Sciatic nerve (tissue), 2 donors: ENCODE measurements around the gene TMEM108. TPM values are rescaled to one million over a fixed set of nuclear protein-coding genes. Genes with fewer than 3 reads are reported as not detected.

ENCODE experiments used
- ATAC-seq: fragments of 200-7000 bp; cut with Tn5 transposase; one replicate; pipeline ENCODE4 v1.9.1; 2020; ENCODE audit warnings: mild to moderate bottlenecking, moderate library complexity
- DNase-seq: peaks from one replicate; pipeline ENCODE4 v3.0.0-alpha.2; 2020; ENCODE audit warnings: low spot score
- intact Hi-C: fragments of 100-400 bp; cut with DNase I; formaldehyde crosslinking; loops from one replicate; pipeline ENCODE4 v1.14.2; 2022
- total RNA-seq: library from RNA; stranded (reverse); fragmentation: NEBNext Ultra II Directional; extraction: Animal tissue kit (Norgen Biotek cat#: 25700); gene quantifications from one replicate; pipeline ENCODE4 v1.2.1, GENCODE V29; 2021
- donor health status: DM: no; HTN: no; CAD: no.
- donor health status: DM: no; HTN: no; CAD: no.

The TMEM108 gene
- total RNA-seq, 1 donor from 2014 or later = 0.67 TPM

GRCh38 chr3:133112666-133113065 is 74.5 kb downstream of the TMEM108 start:
- DNase-seq = no peak
- no peak for ATAC-seq
- intact Hi-C loops = no loop called here

- ATAC-seq = no peak
- intact Hi-C loops = no loop called here
- no peak for DNase-seq
These were observed 75.3 kb downstream of the TMEM108 start for GRCh38 chr3:133113526-133113925.

- no peak for DNase-seq
- intact Hi-C loops = no loop called here
- no peak for ATAC-seq
These were observed 75.9 kb downstream of the TMEM108 start for GRCh38 chr3:133113927-133114597.

- DNase-seq (no peak), ATAC-seq (no peak)
- intact Hi-C loops = no loop called here
These were observed 77.0 kb downstream of the TMEM108 start for GRCh38 chr3:133115176-133115575.

DNA sequence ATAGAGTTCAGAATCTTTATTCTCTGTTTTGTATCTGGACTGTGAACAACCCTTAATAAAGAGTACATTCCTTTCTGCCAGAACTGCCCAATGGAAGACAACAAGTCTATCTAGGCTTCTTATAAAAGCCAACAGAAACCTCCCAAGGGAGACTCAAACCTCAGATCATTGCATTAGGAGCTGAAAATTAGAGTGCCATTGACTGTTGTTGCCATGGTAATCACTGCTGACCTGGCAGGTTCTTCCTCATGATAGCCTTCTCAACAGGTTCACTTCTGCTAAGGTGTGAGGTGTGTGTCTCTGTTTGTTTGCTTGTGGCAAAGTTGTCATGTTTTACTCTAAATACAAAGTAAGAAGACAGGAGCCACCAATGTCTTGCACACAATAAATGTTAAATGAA is 79.2 kb downstream of the TMEM108 start:
- no peak for ATAC-seq

DNA sequence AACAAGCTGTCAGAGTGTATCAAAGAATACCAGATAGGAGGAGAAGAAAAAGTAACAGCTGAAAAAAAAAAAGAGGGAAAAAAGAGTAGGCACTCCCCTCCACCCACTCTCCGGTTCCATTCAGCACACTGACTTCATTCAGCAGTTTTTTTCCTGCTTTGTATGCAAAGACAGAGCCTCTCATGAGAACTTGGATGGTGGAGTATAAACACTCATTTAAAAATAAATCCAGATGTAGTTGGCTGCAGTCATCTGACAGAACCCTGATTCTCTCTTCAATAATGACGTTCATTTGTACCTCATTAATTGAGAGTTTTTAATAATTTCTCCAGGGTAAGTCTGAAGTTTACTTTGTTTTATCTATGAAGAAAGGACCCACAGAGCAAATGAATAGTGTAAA is 81.0 kb downstream of the TMEM108 start:
- DNase-seq (no peak), ATAC-seq (no peak)
- intact Hi-C loops = no loop called here

More for the DNA sequence above, 79.2 kb downstream of the TMEM108 start:
- intact Hi-C loops = no loop called here
- DNase-seq = no peak

DNA sequence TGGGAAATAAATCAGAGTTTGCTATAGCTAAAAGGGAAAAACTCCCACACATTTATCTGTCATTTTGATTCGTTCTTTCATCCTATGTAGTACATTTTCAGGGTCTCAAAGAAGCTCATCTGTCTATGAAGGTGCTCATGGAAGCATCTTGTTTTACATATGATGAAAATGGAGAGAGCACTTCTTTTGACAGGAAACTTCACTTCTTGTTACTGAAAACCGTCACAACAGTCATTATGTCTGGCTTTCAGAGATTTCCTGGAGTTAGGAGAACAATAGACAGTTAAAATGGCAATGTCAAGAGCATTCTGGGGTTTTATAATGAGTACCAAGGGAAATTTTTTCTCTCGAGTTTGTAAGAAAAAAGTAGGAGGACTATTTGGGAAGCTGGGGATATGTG is 83.3 kb downstream of the TMEM108 start:
- ATAC-seq (no peak), DNase-seq (no peak)
- intact Hi-C loops = no loop called here

DNA sequence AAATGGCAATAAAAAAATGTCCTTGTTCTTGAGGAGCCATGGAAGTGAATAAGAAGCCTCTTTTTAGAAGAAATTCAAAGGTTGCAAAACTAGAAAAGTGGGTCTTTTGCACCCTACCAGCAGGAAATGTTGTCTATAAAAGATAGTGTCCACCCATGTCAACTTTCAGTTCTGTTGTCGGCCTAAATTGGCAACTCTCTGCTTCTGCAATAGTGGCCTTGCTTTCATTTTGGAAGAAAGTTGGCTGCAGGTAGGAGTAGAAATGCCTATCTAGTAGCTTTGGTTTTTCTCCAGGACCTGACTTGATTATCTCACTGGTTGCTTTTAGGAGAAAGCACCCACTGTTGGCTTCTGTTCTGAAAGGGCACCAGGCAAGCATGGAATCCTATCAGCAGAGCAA is 85.4 kb downstream of the TMEM108 start:
- intact Hi-C loops = no loop called here
- DNase-seq (no peak), ATAC-seq (no peak)

DNA sequence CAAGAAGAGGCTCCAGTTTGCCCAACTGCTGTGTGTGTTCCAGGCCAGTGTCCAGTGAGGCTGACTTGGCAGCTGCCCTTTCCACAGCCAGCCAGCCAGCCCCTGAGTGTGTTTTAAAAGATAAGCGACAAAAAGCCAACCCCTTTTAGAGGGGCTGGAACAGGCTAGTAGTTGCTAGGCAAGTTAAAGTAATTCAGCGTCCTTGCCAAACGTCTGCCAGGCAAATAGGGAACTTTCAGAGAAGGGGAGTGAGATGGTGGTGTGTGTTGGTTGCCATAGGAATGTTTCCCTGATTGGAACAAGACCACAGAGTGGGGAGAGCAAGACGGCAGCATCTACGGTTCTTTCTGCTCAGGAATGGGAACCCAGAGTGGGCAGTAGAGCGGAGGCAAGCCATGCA is 86.3 kb downstream of the TMEM108 start:
- ATAC-seq (no peak), DNase-seq (no peak)
- intact Hi-C loops = no loop called here

DNA sequence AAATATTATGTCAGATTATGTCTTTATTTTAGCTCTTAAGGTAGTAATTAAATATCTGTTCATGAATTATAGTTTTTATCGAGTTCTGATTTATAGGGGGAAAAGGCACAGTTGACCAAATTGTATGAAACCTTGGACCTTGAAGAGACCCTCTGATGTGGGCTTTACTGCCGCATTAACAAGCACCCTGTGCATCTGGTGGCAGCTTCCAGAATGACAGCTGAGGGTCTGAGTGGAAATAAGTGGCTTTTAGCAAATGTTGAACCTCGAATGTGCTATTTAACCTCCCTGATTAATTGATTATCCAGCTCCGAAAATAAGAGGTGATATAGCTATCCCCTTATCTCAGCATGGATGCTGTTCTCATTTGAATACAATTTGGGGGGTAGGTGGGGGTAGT is 87.0 kb downstream of the TMEM108 start:
- intact Hi-C loops = no loop called here
- DNase-seq = no peak
- no peak for ATAC-seq

DNA sequence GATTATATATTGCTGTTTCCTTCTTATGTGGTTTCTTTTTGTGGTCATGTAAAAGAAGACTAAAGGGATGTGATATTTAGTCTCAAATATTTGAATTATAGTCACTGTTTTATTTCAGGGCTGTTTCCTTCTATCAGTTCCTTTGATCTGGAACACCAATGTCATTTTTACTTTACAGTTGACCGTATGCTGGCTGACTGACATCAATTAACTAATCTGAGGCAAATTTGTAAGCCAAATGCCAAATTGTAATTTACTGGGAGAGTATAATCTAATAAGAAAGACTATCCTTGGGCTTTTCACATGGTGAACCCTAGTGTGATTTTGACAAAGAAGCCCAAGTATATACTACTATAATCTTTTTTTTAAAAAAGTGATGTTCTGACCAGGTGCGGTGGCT is 87.6 kb downstream of the TMEM108 start:
- ATAC-seq = no peak
- DNase-seq = no peak
- intact Hi-C loops = no loop called here

DNA sequence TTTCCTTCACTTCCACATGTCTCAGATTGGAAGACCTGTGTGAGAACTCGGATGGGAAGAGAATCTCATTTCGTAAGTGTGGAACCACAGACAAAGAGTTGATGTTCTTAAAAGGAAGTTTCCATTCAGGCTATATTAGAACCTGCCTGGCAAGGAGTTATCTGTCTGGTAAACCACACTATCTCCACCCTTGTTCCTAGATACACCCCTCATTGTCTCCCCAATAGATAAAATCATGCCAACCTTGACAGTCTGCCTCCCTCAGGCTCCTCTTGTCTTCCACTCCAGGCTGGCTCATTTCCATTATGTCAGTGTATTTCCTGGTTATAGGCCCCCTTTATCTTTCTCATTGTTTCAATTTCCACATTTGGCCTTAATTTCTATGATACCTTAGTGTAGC is 89.2 kb downstream of the TMEM108 start:
- intact Hi-C loops = no loop called here
- DNase-seq (no peak), ATAC-seq (no peak)

DNA sequence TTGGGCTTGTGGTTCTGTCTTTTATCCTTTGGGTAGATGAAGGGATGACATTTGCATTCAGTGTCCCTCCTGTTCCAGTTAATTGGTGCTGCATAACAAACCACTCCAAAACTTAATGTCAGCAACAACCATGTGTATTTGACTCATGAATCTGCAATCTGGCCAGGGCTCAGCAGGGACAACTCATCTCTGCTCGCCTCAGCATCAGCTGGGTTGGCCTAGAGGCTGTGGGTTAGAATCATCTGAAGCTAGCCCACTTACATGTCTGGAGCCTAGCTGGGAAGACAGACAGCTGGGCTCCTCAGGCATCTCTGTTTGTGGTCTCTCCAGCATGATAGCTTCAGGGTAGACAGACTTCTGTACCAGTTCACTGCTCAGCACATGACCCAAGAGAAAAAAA is 92.0 kb downstream of the TMEM108 start:
- ATAC-seq (no peak), DNase-seq (no peak)
- intact Hi-C loops = no loop called here

- no peak for ATAC-seq
- intact Hi-C loops = no loop called here
- no peak for DNase-seq
These were observed 97.1 kb downstream of the TMEM108 start for GRCh38 chr3:133135306-133135705.

DNA sequence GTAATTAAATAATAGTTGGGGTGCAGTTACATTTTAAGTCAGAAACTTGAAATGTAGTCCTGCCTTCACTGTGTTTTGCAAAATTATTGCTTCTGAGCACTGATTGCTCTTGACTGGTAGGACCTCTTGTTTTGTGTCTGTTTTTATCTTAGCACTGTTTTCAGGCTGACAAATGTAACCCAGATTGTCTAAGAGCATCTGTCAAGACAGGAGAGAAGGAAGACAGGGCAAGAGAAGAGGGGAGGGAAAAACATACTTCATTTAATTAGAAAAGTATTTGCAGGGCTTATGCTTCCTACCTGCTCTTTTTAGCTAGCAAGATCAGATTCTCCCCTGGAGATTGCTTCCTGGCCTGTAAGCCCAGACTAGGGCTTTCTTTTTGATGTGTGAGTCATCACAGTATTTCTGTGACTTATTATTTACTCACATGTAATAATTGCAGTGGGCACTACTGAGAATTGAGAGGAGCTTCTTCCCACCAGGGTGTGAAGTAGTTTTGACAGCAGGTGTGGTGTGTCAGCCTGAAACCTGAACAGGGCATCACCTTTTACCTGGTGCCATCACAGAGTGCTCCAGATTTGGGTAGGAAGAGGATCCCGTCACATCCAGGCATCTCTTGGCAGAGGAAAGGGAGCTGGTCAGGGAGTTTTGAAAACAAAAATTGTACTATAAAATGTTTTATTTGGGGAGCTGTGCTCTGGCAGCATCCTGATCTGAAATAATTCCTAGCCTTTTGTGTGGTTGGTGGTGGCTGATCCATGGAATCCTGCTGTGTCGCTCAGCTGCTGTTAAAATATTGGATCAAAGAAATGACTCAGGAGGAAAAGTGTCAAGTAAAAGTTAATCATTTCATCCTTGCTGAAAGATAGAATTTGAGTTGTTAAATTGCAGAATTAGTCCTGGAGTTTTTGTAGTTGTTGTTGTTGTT is 98.2 kb downstream of the TMEM108 start:
- DNase-seq (no peak), ATAC-seq (no peak)
- intact Hi-C loops = no loop called here

DNA sequence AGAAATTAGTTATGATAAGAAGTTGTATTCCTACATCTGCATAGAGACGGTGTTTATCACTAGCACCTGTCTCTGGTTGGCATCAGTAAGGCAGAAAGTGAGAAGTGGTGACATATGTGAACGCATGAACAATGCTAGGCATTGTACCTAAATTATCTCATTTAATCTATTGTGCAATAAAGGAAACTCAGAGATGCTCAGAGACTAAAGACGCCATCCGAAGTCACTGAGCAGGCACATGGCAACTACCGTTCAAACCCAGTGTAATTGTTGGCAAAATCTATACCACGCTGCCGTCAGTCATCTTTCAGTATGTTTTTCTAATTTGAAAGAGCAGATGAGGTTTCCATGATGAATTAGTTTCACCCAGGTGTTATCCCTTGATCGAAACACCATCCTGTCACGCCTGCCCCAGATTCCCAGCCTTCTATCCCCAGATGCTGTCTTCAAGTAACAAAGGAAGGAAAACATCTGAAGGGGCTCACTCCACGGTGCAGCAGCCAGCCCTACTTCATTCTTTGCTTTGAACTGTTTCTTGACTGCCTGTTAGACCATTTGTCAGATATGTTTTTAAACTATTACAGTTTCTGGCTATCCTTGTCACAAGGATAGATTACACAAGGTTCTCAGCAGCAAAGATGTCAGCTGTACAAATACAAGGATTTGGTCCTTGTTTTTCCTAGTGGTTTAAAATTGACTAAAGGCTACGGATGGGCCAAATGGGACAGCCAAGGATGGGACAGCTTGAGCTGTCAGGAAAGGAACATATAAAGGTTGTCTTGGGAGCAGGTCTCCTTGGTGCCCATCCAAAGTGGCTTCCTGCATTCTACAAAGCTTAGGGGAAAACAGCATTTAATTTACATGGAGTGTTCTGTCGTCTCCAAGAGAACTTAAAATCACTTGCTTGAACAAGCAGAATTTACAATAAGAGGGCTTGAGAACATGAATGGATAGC is 99.1 kb downstream of the TMEM108 start:
- ATAC-seq = no peak
- intact Hi-C loops = no loop called here
- DNase-seq = no peak

DNA sequence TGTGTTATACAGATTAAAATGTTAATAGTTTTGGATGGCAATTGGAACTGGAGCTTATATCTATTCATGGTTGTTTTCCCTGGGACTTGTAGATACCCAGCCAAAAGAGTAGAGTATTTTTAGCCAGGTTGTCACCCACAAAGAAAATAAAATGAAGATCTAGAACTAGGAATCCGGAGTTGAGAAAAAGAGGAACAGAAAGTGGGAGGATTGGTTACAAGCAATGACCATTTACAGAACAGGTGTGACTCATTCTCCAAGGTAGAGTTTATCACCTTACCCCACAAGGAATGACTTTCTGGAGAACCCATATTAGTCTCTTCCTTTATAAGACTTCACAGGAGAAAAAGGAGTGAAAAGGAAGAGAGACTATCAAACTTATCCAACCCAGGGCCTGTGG is 99.8 kb downstream of the TMEM108 start:
- ATAC-seq (no peak), DNase-seq (no peak)
- intact Hi-C loops = no loop called here

DNA sequence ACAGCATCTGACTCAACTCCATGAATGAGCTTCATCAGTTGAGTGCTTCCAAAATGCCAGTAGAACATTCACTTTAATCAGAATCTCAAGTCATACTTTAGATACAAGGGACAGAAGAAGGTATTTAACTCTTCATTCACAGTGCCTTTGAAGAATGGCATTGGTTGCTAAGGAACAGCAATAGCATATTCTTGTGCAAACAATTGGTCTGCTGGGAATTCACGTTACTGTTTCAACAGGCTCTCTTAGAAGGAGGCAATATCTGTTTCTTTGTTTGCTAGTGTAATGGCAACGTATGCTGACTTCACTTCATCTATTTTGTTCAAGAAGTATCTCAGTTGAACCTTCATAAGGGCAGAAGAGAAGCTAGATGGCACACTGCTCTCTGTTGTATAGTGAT is 113.9 kb downstream of the TMEM108 start:
- intact Hi-C loops = no loop called here
- ATAC-seq (no peak), DNase-seq (no peak)

- ATAC-seq = no peak
- intact Hi-C loops = no loop called here
- DNase-seq = no peak
These were observed 114.6 kb downstream of the TMEM108 start for GRCh38 chr3:133152681-133153220.
